Prostate gland (tissue), 2 donors: ENCODE measurements around the gene TCF4.

Experiments used
- POLR2A ChIP-seq: fragments of 450-650 bp; IDR thresholded peaks from one replicate; pipeline ENCODE4 v1.6.1; 2016; ENCODE audit warnings: antibody characterized with exemption, mild to moderate bottlenecking
- TF ChIP-seq, protein P1 (sequence below), 4 experiments: fragments of 200-600 bp in 2 of 4; fragments of 450-650 bp in 2 of 4; sonication (generic) in 2 of 4; IDR thresholded peaks; 1 replicate in 3 of 4; 2 replicates in 1 of 4; pipeline ENCODE4 v1.5.1; 2016 to 2019; ENCODE audit warnings: antibody characterized with exemption in 4 of 4, mild to moderate bottlenecking in 2 of 4, moderate library complexity in 2 of 4

DNA sequence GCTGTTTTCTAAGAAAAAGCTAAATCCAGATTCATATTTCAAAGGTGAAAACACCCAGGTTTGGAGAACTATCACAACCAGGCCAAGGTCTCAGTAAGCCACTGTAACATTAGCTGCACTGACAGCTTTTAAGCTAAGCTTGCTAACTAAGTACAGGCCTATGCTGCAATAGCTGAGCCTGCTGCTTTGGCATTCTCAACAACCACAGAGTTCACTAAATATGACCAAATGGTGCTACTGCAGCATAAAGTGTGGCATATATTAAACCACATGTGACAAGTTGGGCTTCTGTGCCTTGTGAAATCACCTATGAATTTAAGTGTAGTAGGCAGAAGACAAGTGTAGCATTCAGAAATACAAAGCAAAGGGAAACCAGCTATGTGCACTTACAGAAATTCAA lies 206.7 kb downstream of the TCF4 start:
- TF ChIP-seq, protein P1, sequence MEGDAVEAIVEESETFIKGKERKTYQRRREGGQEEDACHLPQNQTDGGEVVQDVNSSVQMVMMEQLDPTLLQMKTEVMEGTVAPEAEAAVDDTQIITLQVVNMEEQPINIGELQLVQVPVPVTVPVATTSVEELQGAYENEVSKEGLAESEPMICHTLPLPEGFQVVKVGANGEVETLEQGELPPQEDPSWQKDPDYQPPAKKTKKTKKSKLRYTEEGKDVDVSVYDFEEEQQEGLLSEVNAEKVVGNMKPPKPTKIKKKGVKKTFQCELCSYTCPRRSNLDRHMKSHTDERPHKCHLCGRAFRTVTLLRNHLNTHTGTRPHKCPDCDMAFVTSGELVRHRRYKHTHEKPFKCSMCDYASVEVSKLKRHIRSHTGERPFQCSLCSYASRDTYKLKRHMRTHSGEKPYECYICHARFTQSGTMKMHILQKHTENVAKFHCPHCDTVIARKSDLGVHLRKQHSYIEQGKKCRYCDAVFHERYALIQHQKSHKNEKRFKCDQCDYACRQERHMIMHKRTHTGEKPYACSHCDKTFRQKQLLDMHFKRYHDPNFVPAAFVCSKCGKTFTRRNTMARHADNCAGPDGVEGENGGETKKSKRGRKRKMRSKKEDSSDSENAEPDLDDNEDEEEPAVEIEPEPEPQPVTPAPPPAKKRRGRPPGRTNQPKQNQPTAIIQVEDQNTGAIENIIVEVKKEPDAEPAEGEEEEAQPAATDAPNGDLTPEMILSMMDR (IDR thresholded peaks at IDR 0.05) = no peak
- TF ChIP-seq POLR2A = no peak
